ENCODE measurements around the gene ZHX3. TPM values are rescaled to one million over a fixed set of nuclear protein-coding genes. Genes with fewer than 3 reads are reported as not detected.

Gene ZHX3
- polyA plus RNA-seq, 3 donors: 0.58 to 3.2 (median 1.1) TPM

- intact Hi-C loops (cut with micrococcal nuclease): no loop called here
- peaks cover 14% of the 10 kb centered on the region for H3K4me1 Mint-ChIP-seq
- no peak overlapping the region for H3K27ac Mint-ChIP-seq
Measured at GRCh38 chr20:41334036-41334435, 16.5 kb upstream of the ZHX3 start.

GRCh38 chr20:41331731-41332130 lies 14.2 kb upstream of the ZHX3 start:
- intact Hi-C loops (cut with micrococcal nuclease): no loop called here
- H4K20me1 ChIP-seq (ENCODE audit: insufficient read depth, low read length): no peaks in the 10 kb centered on the region

More at GRCh38 chr20:41334036-41334435, 16.5 kb upstream of the ZHX3 start:
- Histone ChIP-seq H3K79me2 (ENCODE audit: insufficient read depth, low read length) (no peaks in the 10 kb centered on the region), H3K4me3 (replicated peaks in 1 of 3; ENCODE audit: low read depth in 2 of 3, low read length in 3 of 3) (no peak overlapping the region), H4K20me1 (ENCODE audit: insufficient read depth, low read length) (no peaks in the 10 kb centered on the region), H3K9ac (ENCODE audit: insufficient read depth, low read length, poor library complexity, severe bottlenecking) (no peak overlapping the region), H3K4me2 (replicated peaks; ENCODE audit: extremely low read depth, low read length, poor library complexity, severe bottlenecking) (no peak overlapping the region), H3K4me1 (ENCODE audit: control insufficient read depth in 1 of 2, insufficient read depth in 2 of 2, low read length in 2 of 2) (peaks cover 13 to 14% of the 10 kb centered on the region in 2 donors), H3K27ac (ENCODE audit: low read depth in 1 of 2, low read length in 2 of 2) (no peak overlapping the region), H3K36me3 (replicated peaks in 1 of 2; ENCODE audit: control insufficient read depth in 1 of 2, insufficient read depth in 2 of 2, low read length in 2 of 2) (no peaks in the 10 kb centered on the region), H3K27me3 (ENCODE audit: control insufficient read depth in 2 of 2, insufficient read depth in 2 of 2, low read length in 2 of 2) (peaks cover 0 to 16% of the 10 kb centered on the region in 2 donors), H2AFZ (ENCODE audit: insufficient read depth, low read depth, low read length, poor library complexity, severe bottlenecking) (no peak overlapping the region), H3K9me3 (replicated peaks in 1 of 2; ENCODE audit: control insufficient read depth in 1 of 2, insufficient read depth in 1 of 2, low read length in 2 of 2) (no peaks in the 10 kb centered on the region)
- DNase-seq: no peak
- Mint-ChIP-seq H3K27me3 (ENCODE audit: low read depth in 3 of 3) (peaks cover 21 to 45% (median 28%) of the 10 kb centered on the region in 3 donors), H3K36me3 (no peaks in the 10 kb centered on the region), H3K4me3 (no peak overlapping the region), H3K9me3 (peaks cover 0 to 2% (median 0%) of the 10 kb centered on the region in 7 donors)
- WGBS (ENCODE audit: insufficient coverage): 100% methylated on average over 1 of the region's 2 CpGs
- no peak for TF ChIP-seq CTCF (IDR thresholded peaks at IDR 0.05)

More at GRCh38 chr20:41331731-41332130, 14.2 kb upstream of the ZHX3 start:
- WGBS (ENCODE audit: insufficient coverage): 100% methylated on average over 2 of the region's 4 CpGs
- Histone ChIP-seq H3K79me2 (ENCODE audit: insufficient read depth, low read length) (no peaks in the 10 kb centered on the region), H3K27me3 (ENCODE audit: control insufficient read depth in 2 of 2, insufficient read depth in 2 of 2, low read length in 2 of 2) (peaks cover 0 to 13% of the 10 kb centered on the region in 2 donors), H3K4me2 (replicated peaks; ENCODE audit: extremely low read depth, low read length, poor library complexity, severe bottlenecking) (no peak overlapping the region), H2AFZ (ENCODE audit: insufficient read depth, low read depth, low read length, poor library complexity, severe bottlenecking) (no peak overlapping the region), H3K4me1 (ENCODE audit: control insufficient read depth in 1 of 2, insufficient read depth in 2 of 2, low read length in 2 of 2) (peaks cover 15% of the 10 kb centered on the region in 2 donors), H3K4me3 (replicated peaks in 1 of 3; ENCODE audit: low read depth in 2 of 3, low read length in 3 of 3) (no peak overlapping the region), H3K9ac (ENCODE audit: insufficient read depth, low read length, poor library complexity, severe bottlenecking) (no peak overlapping the region), H3K36me3 (replicated peaks in 1 of 2; ENCODE audit: control insufficient read depth in 1 of 2, insufficient read depth in 2 of 2, low read length in 2 of 2) (no peaks in the 10 kb centered on the region), H3K27ac (ENCODE audit: low read depth in 1 of 2, low read length in 2 of 2) (no peak overlapping the region), H3K9me3 (replicated peaks in 1 of 2; ENCODE audit: control insufficient read depth in 1 of 2, insufficient read depth in 1 of 2, low read length in 2 of 2) (no peaks in the 10 kb centered on the region)
- Mint-ChIP-seq H3K4me1 (peaks cover 18% of the 10 kb centered on the region), H3K9me3 (peaks cover 0 to 4% (median 0%) of the 10 kb centered on the region in 7 donors), H3K27ac (no peak overlapping the region), H3K4me3 (peak overlapping the region in 1 of 2 donors; percentile 48), H3K27me3 (ENCODE audit: low read depth in 3 of 3) (peaks cover 11 to 28% (median 24%) of the 10 kb centered on the region in 3 donors), H3K36me3 (no peaks in the 10 kb centered on the region)
- no peak for TF ChIP-seq CTCF (IDR thresholded peaks at IDR 0.05)
- DNase-seq: no peak

Data from CD14-positive monocyte (primary cell).